ENCODE measurements around the gene GPX4. TPM values are rescaled to one million over a fixed set of nuclear protein-coding genes. Genes with fewer than 3 reads are reported as not detected.
"Not testable (repeated sequence)": the region's sequence is repeated elsewhere in the genome, so short reads cannot be mapped to it uniquely, and the experiment has no call there.

Gene GPX4
- total RNA-seq, 1 donor from 2014 or later: 213 TPM

DNA sequence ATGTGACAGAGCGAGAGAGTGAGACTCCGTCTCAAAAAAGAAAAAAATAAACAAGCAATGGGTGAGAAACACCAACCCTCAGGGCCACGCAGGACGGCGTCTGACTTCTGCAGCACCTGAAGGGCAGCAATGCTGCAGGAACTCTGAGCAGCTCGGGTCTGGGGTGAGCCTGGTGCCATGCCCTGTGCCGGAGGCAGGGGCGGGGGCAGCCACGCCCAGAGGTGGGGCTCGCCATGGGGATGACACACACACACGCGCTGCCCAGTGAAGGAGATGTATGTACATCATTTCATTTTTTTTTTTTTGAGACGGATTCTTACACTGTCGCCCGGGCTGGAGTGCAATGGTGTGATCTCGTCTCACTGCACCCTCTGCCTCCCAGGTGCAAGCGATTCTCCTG lies 24.3 kb downstream of the GPX4 start:
- Mint-ChIP-seq H3K27me3 (no peaks in the 10 kb centered on the region), H3K4me1 (peaks cover 28% of the 10 kb centered on the region), H3K4me3 (no peak overlapping the region), H3K27ac (no peak overlapping the region), H3K9me3 (no peaks in the 10 kb centered on the region), H3K36me3 (ENCODE audit: low read depth) (peaks cover 26% of the 10 kb centered on the region)
- ATAC-seq (ENCODE audit: low read depth): no peak
- no peak for DNase-seq
- intact Hi-C loops (cut with micrococcal nuclease): no loop called here
- ChIA-PET POLR2A (no interaction called here), CTCF (no interaction called here)
- TF ChIP-seq, protein P1, sequence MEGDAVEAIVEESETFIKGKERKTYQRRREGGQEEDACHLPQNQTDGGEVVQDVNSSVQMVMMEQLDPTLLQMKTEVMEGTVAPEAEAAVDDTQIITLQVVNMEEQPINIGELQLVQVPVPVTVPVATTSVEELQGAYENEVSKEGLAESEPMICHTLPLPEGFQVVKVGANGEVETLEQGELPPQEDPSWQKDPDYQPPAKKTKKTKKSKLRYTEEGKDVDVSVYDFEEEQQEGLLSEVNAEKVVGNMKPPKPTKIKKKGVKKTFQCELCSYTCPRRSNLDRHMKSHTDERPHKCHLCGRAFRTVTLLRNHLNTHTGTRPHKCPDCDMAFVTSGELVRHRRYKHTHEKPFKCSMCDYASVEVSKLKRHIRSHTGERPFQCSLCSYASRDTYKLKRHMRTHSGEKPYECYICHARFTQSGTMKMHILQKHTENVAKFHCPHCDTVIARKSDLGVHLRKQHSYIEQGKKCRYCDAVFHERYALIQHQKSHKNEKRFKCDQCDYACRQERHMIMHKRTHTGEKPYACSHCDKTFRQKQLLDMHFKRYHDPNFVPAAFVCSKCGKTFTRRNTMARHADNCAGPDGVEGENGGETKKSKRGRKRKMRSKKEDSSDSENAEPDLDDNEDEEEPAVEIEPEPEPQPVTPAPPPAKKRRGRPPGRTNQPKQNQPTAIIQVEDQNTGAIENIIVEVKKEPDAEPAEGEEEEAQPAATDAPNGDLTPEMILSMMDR (IDR thresholded peaks at IDR 0.05): no peak

DNA sequence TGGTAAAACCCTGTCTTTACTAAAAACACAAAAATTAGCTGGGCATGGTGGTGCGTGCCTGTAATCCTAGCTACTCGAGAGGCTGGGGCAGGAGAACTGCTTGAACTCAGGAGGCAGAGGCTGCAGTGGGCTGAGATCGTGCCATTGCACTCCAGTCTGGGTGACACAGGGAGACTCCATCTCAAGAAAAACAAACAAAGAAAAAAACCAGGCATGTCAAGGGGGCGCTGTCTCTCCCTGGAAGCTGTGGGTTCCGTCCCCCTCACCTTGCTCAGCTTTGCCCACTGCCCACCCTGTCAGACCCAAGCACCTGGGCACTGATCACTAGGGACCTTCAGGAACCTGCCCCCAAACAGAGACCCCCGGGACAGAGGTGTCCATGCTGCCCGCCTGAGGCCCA lies 25.3 kb downstream of the GPX4 start:
- H3K4me3 Mint-ChIP-seq; CTCF ChIA-PET; H3K27ac Mint-ChIP-seq; DNase-seq; H3K27me3 Mint-ChIP-seq; H3K9me3 Mint-ChIP-seq; intact Hi-C loops (cut with micrococcal nuclease); ATAC-seq (ENCODE audit: low read depth): not testable (repeated sequence)
- peaks cover 34% of the 10 kb centered on the region for H3K4me1 Mint-ChIP-seq
- POLR2A ChIA-PET: interaction anchor here (0.7 to 2.5 kb wide), 2 partner anchors 26 to 267 kb away, joined by 3 to 13 read pairs; partner anchors contain the start of gene GPX4
- peaks cover 22% of the 10 kb centered on the region for H3K36me3 Mint-ChIP-seq (ENCODE audit: low read depth)

DNA sequence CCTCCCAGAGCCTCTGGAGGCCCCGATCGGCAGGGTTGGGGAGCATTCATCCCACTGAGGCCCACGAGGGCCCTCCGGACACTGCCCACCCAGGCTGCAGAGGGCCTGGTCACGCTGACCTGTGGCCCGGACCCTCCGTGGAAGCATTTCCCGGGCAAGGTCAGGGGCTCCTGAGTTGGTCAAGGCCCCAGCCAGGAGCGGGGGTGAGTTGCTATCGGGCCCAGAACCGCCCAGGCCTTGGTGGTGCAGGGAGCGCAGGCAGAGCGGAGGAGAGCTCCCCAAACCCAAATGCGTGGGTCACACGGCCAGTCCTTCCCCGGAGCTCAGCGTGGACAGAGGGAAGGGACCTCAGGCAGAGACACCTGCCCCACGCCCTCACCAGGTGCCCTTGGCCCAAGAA lies 25.7 kb downstream of the GPX4 start:
- TF ChIP-seq, protein P1 (IDR thresholded peaks at IDR 0.05): no peak
- DNase-seq: no peak
- no peak for ATAC-seq (ENCODE audit: low read depth)
- H3K4me1 Mint-ChIP-seq: peaks cover 38% of the 10 kb centered on the region
- no peak overlapping the region for H3K4me3 Mint-ChIP-seq
- no peaks in the 10 kb centered on the region for H3K27me3 Mint-ChIP-seq
- CTCF ChIA-PET: interaction anchor here (2.1 kb wide), 2 partner anchors 16 to 45 kb away, joined by 5 to 15 read pairs; partner anchors contain the start of gene SBNO2
- peaks cover 19% of the 10 kb centered on the region for H3K36me3 Mint-ChIP-seq (ENCODE audit: low read depth)
- POLR2A ChIA-PET: interaction anchor here (1.6 to 2.5 kb wide), 2 partner anchors 17 to 26 kb away, joined by 7 to 13 read pairs; partner anchors contain the start of gene GPX4
- no peaks in the 10 kb centered on the region for H3K9me3 Mint-ChIP-seq
- H3K27ac Mint-ChIP-seq: no peak overlapping the region
- intact Hi-C loops (cut with micrococcal nuclease): no loop called here

DNA sequence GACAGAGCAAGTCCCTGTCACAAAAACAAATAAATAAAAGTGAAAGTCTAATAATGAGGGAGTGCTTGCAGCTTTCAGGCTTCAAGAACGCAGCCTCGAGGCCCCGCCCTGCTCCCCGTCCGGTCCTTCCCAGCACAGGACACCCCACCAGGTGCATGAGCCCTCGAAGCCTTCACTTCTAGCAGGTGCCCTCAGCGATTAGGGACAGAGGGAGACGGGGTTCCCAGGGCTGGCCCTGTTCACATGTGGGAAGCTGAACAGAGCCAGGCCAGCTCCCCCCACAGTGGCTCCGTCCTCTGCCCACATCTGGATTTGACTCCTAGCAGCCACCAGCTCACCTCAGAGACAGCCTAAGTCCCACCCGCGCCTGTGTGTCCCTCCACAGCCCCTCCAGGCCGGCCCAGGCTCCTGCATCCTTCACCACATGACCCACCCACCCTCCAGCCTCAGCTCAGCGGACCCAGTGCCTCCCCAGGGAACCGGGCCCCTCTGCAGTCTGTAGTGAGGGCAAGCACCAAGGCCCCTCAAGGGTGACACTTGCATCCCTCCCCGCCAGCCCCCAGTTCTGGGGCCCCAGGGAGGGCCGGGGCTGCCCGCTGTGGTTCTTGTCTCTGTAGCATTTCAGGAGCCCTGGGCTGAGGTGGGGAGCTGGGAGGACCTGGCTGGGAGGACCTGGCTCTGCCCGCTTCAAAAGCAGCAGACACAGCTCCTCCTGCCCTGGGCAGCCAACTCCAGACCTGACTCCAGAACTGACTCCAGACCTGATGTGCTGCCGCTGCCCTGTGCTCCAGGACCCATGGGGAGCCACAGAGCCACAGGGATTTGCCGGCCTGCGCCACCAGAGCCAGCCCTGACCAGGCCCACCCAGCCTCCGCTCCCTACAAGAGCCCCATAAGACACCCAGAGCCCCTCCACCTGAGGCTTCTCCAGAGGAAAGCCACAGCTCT lies 27.2 kb downstream of the GPX4 start:
- ChIA-PET CTCF (interaction anchor here (1.0 to 2.1 kb wide), 4 partner anchors 17 to 113 kb away, joined by 4 to 15 read pairs (median 5); partner anchors contain the start of genes ARHGAP45 and SBNO2), POLR2A (interaction anchor here (0.8 to 4.0 kb wide), 22 partner anchors 9 to 222 kb away, joined by 3 to 25 read pairs (median 4); partner anchors contain the start of genes ARHGAP45, CIRBP, GPX4 and POLR2E)
- Mint-ChIP-seq H3K9me3 (no peaks in the 10 kb centered on the region), H3K27me3 (no peaks in the 10 kb centered on the region), H3K27ac (peak overlapping the region; percentile 77), H3K36me3 (ENCODE audit: low read depth) (peaks cover 9% of the 10 kb centered on the region), H3K4me3 (peak overlapping the region; percentile 86), H3K4me1 (peaks cover 40% of the 10 kb centered on the region)
- peak; percentile 49 for DNase-seq
- intact Hi-C loops (cut with micrococcal nuclease): loop anchor here (5.0 kb wide), 2 partner anchors 61 to 184 kb away; no protein-coding TSS in a partner anchor
- ATAC-seq (ENCODE audit: low read depth): peak; percentile 11
- TF ChIP-seq, protein P1 (IDR thresholded peaks at IDR 0.05): no peak

DNA sequence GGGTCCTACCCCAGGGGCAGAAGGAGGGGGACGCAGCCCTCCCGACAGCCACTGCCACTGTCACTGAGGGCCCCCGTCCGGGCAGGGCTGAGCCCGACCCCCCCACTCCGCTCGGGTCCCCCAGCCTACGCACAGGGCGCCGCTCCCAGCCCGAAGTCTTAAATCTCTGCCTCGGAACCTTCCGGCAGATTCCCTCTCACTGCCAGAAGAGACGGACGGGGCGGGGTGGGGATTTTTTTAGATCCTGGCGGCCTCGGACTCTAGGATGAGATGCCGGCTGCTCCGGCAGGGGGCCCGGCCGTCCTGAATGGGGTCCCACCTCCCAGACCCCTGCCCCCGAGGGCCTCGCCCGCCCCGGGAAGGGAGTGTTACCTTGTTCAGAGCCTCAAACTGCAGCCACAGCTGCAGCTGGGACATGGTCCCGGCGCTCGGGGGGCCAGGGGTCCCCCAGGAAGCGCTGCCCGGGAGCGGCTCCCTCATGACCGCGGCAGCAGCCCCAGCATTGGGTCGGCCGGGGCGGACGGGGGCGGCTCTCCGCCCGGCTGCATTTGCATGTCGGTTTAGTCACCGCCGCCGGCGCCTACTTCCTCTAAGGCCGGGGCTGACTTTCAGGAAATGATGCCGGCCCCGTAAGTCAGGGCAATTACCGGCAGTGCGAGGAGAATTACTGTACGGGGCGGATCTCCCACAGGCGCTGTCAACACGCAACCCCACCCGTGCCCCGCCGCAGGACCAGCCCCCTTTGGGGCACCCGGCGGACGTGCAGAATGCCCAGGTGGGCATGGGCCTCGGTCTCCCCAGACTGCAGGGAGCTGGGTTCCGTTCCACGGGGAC lies 28.1 kb downstream of the GPX4 start:
- Mint-ChIP-seq H3K4me1 (peaks cover 47% of the 10 kb centered on the region), H3K27me3 (no peaks in the 10 kb centered on the region), H3K9me3 (no peaks in the 10 kb centered on the region), H3K4me3 (peak overlapping the region; percentile 86), H3K27ac (peak overlapping the region; percentile 77), H3K36me3 (ENCODE audit: low read depth) (peaks cover 7% of the 10 kb centered on the region)
- DNase-seq: peak; percentile 76
- peak; percentile 65 for ATAC-seq (ENCODE audit: low read depth)
- TF ChIP-seq, protein P1 (IDR thresholded peaks at IDR 0.05): no peak
- POLR2A ChIA-PET: interaction anchor here (0.5 to 4.0 kb wide), 25 partner anchors 8 to 771 kb away, joined by 3 to 25 read pairs (median 4); partner anchors contain the start of genes ARHGAP45, CIRBP, GPX4 and POLR2E
- CTCF ChIA-PET: interaction anchor here (1.5 to 2.1 kb wide), 3 partner anchors 18 to 64 kb away, joined by 5 to 15 read pairs (median 5); partner anchors contain the start of genes ARHGAP45 and SBNO2
- intact Hi-C loops (cut with micrococcal nuclease): loop anchor here (1.0 to 5.0 kb wide), 6 partner anchors 19 to 335 kb away; partner anchors contain the start of genes GPX4, PTBP1 and SBNO2
